BJ (cell line): Measurements from ENCODE around the gene TLE2. TPM values are rescaled to one million over a fixed set of nuclear protein-coding genes. Genes with fewer than 3 reads are reported as not detected.
"Not testable (repeated sequence)": the region's sequence is repeated elsewhere in the genome, so short reads cannot be mapped to it uniquely, and the experiment has no call there.

Experiments
- CTCF ChIA-PET: fragments of 350-600 bp; formaldehyde crosslinking; extraction: SDS; loops from one replicate; lab custom pipeline; 2021; ENCODE audit warnings: antibody characterized with exemption, inconsistent platforms; lab: Yijun Ruan, JAX
- POLR2A ChIA-PET: fragments of 300-600 bp; sonication (Branson Sonifier 250); formaldehyde crosslinking; extraction: SDS; loops from one replicate; lab custom pipeline; 2021; ENCODE audit warnings: antibody characterized with exemption; lab: Charles Lee
- DNase-seq: peaks from one replicate; pipeline ENCODE4 v3.0.0-alpha.2; 2011; ENCODE audit warnings: low read depth
- H3K27me3 ChIP-seq: 2 replicates; pipeline ENCODE4 v1.6.0; 2011; ENCODE audit warnings: low read length; ENCODE audit not compliant: control insufficient read depth, insufficient read depth
- H3K36me3 ChIP-seq: 2 replicates; pipeline ENCODE4 v1.5.1; 2011; ENCODE audit warnings: low read length; ENCODE audit not compliant: control insufficient read depth, insufficient read depth
- H3K4me3 ChIP-seq: 2 replicates; pipeline ENCODE4 v1.5.1; 2011; ENCODE audit warnings: low read depth, mild to moderate bottlenecking, control low read depth, low read length
- CTCF ChIP-seq: IDR thresholded peaks from 2 replicates; pipeline ENCODE4 v1.5.1; 2011; ENCODE audit warnings: low read depth, mild to moderate bottlenecking, control low read depth, inconsistent platforms, low read length, moderate library complexity; ENCODE audit not compliant: insufficient read depth
- polyA plus RNA-seq: library from polyadenylated mRNA; depleted of rRNA; stranded (reverse); fragments of >200 nt; gene quantifications from 2 replicates; pipeline ENCODE4 v1.2.3, GENCODE V29; 2011

TLE2 gene
- polyA plus RNA-seq, 1 experiment: 1.0 TPM

GRCh38 chr19:3053218-3053621 lies 24.1 kb upstream of the TLE2 start:
- no peak overlapping the region for H3K4me3 ChIP-seq
- H3K27me3 ChIP-seq: no peaks in the 10 kb centered on the region
- DNase-seq: no peak
- TF ChIP-seq CTCF: no peak
- peaks cover 34% of the 10 kb centered on the region for H3K36me3 ChIP-seq
- ChIA-PET POLR2A (interaction anchor here (0.6 kb wide), 1 partner anchor 93 kb away, joined by 6 read pairs; no protein-coding TSS in a partner anchor), CTCF (interaction anchor here (0.6 to 1.7 kb wide), 5 partner anchors 14 to 156 kb away, joined by 3 to 4 read pairs (median 3); no protein-coding TSS in a partner anchor)

GRCh38 chr19:3050016-3050415 lies 20.9 kb upstream of the TLE2 start:
- peaks cover 12% of the 10 kb centered on the region for H3K36me3 ChIP-seq
- CTCF ChIA-PET, DNase-seq, POLR2A ChIA-PET, H3K27me3 ChIP-seq, H3K4me3 ChIP-seq: not testable (repeated sequence)

GRCh38 chr19:3049089-3049488 lies 20.0 kb upstream of the TLE2 start:
- ChIA-PET POLR2A (no interaction called here), CTCF (no interaction called here)
- TF ChIP-seq CTCF: no peak
- DNase-seq: no peak
- Histone ChIP-seq H3K27me3 (no peaks in the 10 kb centered on the region), H3K4me3 (no peak overlapping the region), H3K36me3 (peaks cover 7% of the 10 kb centered on the region)

- Histone ChIP-seq H3K27me3 (no peaks in the 10 kb centered on the region), H3K4me3 (no peak overlapping the region), H3K36me3 (no peaks in the 10 kb centered on the region)
- no peak for TF ChIP-seq CTCF
- POLR2A ChIA-PET: no interaction called here
- DNase-seq: no peak
- CTCF ChIA-PET: no interaction called here
Observed at GRCh38 chr19:3048190-3048533, 19.1 kb upstream of the TLE2 start.

- TF ChIP-seq CTCF: no peak
- no peak for DNase-seq
- ChIA-PET CTCF (no interaction called here), POLR2A (no interaction called here)
- Histone ChIP-seq H3K27me3 (no peaks in the 10 kb centered on the region), H3K4me3 (peak overlapping the region; percentile 33), H3K36me3 (no peaks in the 10 kb centered on the region)
Observed at GRCh38 chr19:3047496-3048189, 18.6 kb upstream of the TLE2 start.
